A673 (cell line): ENCODE measurements around the gene ANKRD11.

ENCODE experiments used
- EZH2 ChIP-seq: fragments of 200-600 bp; sonication (generic); IDR thresholded peaks from 2 replicates; pipeline ENCODE4 v1.6.1; 2017; ENCODE audit warnings: borderline replicate concordance, low read depth, mild to moderate bottlenecking, mixed read lengths, antibody characterized with exemption, low read length; ENCODE audit not compliant: poor library complexity, severe bottlenecking
- TF ChIP-seq, protein P1 (sequence below): fragments of 300-800, 200-600 bp; sonication (generic); conservative IDR thresholded peaks from 2 replicates; pipeline ENCODE4 v1.5.1; 2017; ENCODE audit warnings: low read depth, mild to moderate bottlenecking, antibody characterized with exemption, low read length, moderate library complexity, mixed read lengths

- TF ChIP-seq, protein P1, sequence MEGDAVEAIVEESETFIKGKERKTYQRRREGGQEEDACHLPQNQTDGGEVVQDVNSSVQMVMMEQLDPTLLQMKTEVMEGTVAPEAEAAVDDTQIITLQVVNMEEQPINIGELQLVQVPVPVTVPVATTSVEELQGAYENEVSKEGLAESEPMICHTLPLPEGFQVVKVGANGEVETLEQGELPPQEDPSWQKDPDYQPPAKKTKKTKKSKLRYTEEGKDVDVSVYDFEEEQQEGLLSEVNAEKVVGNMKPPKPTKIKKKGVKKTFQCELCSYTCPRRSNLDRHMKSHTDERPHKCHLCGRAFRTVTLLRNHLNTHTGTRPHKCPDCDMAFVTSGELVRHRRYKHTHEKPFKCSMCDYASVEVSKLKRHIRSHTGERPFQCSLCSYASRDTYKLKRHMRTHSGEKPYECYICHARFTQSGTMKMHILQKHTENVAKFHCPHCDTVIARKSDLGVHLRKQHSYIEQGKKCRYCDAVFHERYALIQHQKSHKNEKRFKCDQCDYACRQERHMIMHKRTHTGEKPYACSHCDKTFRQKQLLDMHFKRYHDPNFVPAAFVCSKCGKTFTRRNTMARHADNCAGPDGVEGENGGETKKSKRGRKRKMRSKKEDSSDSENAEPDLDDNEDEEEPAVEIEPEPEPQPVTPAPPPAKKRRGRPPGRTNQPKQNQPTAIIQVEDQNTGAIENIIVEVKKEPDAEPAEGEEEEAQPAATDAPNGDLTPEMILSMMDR = no peak
- TF ChIP-seq EZH2 = no peak
Observed at GRCh38 chr16:89232107-89232506, 258.3 kb downstream of the ANKRD11 start.
